SHP77 (cell line): ENCODE measurements around the gene RPTOR.
"Not testable (repeated sequence)": the region's sequence is repeated elsewhere in the genome, so short reads cannot be mapped to it uniquely, and the experiment has no call there.

Experiments used
- DNase-seq, 2 experiments: peaks; one replicate each; lab custom pipeline; 2025; lab: John Stamatoyannopoulos, UW

The RPTOR gene

GRCh38 chr17:80781807-80782277 lies 237.2 kb downstream of the RPTOR start:
- DNase-seq: no peak

GRCh38 chr17:80782536-80783427 lies 238.1 kb downstream of the RPTOR start:
- DNase-seq: no peak

GRCh38 chr17:80783486-80783885 lies 238.8 kb downstream of the RPTOR start:
- no peak for DNase-seq

- DNase-seq: no peak
Measured at GRCh38 chr17:80783971-80784370, 239.3 kb downstream of the RPTOR start.

- DNase-seq: no peak
Measured at GRCh38 chr17:80785477-80786178, 241.0 kb downstream of the RPTOR start.

- DNase-seq: no peak
Measured at GRCh38 chr17:80786470-80786869, 241.8 kb downstream of the RPTOR start.

- no peak for DNase-seq
Measured at GRCh38 chr17:80786887-80787286, 242.2 kb downstream of the RPTOR start.

- DNase-seq: no peak
Measured at GRCh38 chr17:80787881-80788280, 243.2 kb downstream of the RPTOR start.

GRCh38 chr17:80789356-80789902 lies 244.8 kb downstream of the RPTOR start:
- no peak for DNase-seq

GRCh38 chr17:80790021-80790765 lies 245.6 kb downstream of the RPTOR start:
- no peak for DNase-seq

- DNase-seq: no peak
Measured at GRCh38 chr17:80790981-80791742, 246.5 kb downstream of the RPTOR start.

GRCh38 chr17:80791758-80792284 lies 247.2 kb downstream of the RPTOR start:
- DNase-seq: peak; percentile 85 to 86

GRCh38 chr17:80792373-80792781 lies 247.7 kb downstream of the RPTOR start:
- DNase-seq: no peak

- no peak for DNase-seq
Measured at GRCh38 chr17:80793421-80793820, 248.8 kb downstream of the RPTOR start.

- DNase-seq: no peak
Measured at GRCh38 chr17:80793851-80794267, 249.2 kb downstream of the RPTOR start.

GRCh38 chr17:80794281-80795089 lies 249.8 kb downstream of the RPTOR start:
- no peak for DNase-seq

- no peak for DNase-seq
Measured at GRCh38 chr17:80795090-80795580, 250.5 kb downstream of the RPTOR start.

GRCh38 chr17:80795754-80796153 lies 251.1 kb downstream of the RPTOR start:
- peak in 1 of 2 experiments; percentile 76 for DNase-seq

- no peak for DNase-seq
Measured at GRCh38 chr17:80796430-80796861, 251.8 kb downstream of the RPTOR start.

- not testable (repeated sequence) for DNase-seq
Measured at GRCh38 chr17:80797222-80797621, 252.6 kb downstream of the RPTOR start.
